GM18508 (cell line): ENCODE measurements around the gene AK1.

Experiments used
- ATAC-seq: cut with Tn5 transposase; IDR thresholded peaks from one replicate; pipeline ENCODE4 v1.9.1; 2021; ENCODE audit warnings: moderate number of reproducible peaks; ENCODE audit not compliant: insufficient read depth, unreplicated experiment

Gene AK1

DNA sequence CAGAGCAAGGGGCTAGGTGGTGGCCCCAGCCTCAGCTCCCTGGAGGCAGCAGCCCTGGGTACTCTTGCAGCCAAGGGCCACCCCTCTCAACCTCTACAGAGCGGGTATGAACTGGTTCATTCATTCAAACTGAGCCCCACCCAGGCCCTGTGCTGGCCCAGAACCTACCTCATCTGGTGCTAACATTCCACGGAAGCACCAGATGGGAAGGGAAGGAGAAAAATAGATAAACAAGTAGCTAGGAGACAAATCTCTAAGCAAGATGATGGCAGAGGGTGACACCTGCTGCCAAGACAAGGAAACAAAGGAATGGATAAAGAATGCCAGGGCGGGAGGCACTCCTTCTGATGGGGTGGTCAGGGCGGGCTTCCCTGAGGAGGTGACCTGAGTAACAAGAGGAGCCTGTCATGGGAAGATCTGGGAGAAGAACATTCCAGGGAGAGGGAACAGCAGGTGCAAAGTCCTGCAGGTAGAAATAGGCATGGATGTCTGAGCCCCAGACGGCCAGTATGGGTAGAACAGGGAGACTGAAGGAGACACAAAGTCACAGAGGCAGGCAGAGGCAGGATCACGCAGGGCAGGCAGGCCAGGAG is 33.2 kb upstream of the AK1 start:
- no peak for ATAC-seq

DNA sequence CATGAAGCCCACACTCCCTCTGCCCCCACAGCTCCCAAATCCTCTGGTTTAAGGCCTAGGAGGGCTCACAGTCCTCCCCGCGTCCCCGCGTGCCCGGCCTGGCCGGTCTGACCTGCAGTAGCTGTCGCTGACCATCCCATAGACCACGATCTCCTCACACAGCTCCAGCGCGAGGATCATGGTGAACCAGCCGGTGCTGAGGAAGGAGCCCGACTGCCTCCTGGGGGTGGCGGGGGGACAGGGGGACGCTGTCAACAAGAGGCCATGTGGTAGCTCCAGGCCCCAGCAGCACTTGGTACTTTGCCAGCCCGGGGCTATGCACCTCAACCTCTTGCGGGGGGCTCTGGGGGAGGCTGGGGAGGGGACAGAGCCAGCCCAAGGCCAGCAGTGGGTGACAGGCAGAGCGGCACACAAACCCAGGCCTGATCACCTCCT is 32.4 kb upstream of the AK1 start:
- no peak for ATAC-seq

DNA sequence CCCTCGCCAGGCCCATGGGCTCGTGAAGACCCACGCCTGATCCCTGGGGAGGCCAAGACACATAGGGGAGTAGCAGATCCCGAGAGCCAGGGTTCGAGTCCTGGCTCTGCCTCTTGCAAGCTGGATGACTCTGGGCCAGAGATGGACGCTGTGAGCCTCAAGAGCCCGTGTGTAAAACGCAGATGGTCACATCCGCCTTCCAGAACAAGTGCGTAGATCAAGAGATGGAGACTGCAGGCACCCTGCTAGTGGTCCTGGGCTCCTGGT is 31.1 kb upstream of the AK1 start:
- ATAC-seq, result no peak

DNA sequence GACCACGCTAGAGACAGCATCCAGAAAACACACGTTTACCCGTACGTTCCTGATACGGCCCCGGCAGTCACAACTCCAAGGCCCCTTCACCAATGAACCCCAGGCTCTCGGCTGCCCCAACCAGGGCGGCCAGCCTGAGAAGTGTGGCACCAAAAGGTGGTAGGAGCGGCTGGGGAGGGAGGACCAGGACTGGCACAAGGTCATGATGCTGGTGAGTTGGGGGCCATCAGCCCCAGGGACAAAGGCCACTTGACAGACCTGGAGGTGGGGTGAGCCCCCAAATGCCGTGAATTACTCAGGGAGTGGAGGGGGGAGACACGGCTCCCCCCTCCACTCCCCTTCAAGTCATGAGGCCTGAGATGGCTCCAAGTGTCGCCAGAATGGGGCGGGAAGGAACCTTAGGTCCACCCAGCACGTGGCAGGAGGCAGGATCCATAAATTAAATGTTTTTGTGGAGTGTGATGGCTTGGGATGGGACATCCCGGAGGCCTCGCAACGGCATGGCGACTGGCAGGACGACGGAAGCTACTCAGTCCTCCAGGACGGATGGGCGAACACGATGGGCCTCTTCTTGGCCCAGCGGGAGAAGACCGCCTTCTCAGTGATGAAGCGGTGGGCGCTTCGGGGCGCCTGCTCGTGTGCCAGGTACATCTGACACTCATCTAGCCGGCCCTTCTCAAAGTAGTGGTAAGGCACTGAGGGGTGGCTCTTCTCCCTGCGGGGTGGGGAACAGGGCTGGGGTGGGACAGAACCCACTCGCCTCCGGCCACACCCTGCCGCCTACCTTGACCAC is 30.6 kb upstream of the AK1 start:
- ATAC-seq, result no peak

DNA sequence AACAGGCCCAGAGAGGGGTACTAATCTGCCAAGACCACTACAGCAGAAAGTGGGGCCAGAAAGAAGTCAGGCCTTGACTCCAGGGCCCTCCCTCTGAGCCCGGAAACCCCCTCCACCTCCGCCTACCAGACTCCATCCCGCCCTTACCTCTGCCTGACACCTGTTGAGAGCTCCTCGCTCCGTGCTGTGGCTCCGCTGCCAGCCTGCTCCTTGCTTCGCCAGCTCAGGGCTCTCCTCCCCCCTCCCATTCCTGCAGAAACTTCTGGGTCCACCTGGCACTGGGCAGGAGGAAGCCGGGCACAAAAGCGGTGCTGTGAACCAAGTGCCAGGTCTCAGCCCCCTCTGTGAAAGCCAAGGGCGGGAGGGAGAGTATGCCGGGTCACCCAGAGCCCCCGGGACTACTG is 28.3 kb upstream of the AK1 start:
- no peak for ATAC-seq

DNA sequence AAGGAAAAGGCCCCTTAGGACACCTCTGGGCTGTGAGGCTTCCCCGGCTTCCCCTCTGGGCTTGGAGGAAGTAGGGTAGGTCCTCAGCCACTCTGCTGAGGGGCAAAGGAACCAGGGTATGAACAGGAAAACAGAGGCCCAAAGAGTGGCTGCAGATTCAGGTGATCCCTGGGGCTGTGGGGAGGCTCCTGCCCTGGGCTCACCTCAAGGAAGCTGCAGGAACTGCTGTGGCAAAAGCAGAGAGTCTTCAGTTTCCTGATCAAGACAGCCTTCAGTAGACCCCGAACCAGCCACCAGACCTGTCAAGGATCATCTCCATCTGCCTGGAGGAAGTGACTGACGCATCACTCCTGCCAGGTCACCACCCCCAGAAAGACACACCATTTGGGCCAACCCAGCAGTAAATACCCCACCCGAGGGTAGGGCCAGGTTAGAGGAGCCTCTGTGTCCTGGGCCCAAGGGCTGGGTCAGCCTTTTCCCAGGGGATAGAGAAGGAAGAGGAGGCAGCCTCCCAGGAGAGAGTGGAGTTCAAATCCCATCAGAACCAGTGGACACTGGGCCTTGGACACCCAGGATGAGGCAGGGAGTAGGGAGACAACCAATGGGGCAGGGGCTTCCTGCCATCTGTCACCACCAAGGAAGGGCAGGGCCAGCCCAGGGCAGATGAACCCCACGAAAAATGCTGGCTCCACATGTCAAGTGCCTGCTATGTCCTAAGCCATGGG is 27.7 kb upstream of the AK1 start:
- no peak for ATAC-seq

DNA sequence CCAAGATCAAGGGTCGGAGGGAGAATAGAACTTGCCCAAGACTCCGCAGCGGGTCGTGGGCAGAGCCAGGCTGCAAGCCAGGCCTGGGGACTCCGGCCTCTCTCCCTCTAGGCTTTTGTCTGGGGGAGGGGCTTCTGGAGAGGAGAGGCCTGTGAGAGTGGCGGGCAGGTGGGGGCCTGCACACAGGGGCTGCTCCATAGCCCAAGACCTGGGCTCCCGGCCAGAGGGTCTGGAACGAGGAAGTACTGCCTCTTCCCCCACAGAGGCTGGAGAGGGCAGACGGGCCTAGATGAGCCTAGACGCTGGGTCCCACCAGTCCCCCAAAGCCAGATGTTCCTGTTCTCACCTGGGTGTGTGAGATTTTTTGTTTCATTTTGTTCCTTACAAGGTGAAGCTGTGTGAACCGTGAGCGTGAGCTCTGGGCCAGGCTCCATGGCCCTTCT is 27.1 kb upstream of the AK1 start:
- ATAC-seq, result no peak

DNA sequence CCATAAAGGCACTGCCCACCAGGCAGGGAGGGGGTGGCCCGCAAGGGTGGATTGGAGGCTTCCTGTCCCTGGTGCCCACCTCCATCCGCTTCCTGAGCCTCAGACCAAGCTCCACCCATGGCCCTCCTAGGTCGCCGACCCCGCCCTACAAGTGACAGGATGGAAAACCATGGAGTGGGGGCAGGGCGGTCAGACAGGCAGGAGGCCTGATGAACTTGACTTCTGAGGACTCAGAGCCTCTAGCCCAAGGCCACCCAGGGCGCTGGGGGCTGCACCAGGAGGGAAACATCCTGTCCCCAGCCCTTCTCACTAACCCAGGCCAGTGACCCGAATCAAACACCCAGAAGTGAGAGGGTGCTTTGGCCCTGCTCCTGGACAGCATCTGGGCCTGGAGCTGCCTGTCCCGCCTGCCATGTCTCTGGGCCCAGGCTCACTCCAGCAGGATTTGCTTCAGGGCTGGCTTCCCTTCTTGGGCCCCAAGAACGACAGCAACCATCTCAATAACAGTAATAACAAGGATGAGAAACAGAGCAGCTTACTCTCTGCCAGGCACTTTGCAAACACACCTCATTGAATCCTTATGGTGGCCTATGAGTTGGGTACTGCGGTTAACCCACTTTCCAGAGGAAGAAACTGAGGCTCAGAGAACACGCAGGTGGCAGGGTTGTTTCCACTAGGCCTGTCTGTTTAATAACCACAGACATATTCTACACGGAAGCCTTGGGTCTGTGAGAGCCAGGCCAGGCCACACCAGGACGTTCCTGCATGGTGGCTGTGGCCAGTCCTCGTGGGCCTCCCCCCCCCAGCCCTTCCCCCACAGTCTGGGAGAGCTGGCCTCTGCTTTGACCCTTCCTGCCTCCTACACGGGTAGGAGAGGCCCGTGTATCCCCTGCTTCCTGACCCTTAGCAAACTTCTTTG is 26.3 kb upstream of the AK1 start:
- ATAC-seq, result no peak

DNA sequence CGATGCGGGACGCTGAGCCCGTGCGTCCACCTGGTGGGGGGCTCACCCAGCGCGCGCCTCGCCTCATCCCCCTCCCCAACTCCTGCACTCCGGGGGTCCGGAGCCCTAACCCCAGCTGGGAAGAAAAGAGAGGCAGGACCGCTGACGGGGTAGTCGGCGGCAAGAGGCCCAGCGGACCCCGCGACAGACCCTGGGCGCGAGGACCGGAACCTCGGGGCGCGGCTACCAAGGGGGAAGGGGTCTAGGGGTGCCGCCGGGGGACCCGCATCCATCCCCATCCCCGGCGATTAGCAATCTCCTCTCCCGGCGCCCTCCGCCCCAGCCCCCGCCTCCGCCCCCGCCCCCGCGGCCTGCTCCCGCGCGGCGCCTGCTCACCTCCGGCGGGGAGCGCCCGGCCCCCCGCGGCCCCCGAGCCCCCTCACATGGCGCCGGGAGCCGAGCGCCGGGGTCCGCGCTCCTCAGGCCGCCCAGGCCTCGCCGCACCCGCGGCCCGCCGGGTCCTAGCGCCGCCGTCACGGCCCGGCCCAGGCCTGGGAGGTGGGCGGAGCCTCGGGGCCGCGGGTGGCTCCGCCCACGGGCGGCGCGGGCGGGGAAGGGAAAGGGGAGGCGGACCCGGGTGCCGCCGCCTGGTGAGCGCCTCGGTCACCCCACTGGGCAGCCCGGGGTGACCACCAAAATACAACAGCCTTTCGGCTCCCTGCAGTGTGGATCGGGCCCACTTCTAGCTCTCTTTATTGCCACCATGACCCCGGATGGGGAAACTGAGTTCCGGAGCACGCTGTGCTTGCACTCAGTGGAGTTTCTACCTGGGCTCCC is 21.9 kb upstream of the AK1 start, which contains the start of gene ST6GALNAC6:
ST6GALNAC6 (minus strand) TSS at position 476 of the 816 bp plus-strand sequence. CDS start 1,622 bp downstream, outside the sequence.
- no peak for ATAC-seq

DNA sequence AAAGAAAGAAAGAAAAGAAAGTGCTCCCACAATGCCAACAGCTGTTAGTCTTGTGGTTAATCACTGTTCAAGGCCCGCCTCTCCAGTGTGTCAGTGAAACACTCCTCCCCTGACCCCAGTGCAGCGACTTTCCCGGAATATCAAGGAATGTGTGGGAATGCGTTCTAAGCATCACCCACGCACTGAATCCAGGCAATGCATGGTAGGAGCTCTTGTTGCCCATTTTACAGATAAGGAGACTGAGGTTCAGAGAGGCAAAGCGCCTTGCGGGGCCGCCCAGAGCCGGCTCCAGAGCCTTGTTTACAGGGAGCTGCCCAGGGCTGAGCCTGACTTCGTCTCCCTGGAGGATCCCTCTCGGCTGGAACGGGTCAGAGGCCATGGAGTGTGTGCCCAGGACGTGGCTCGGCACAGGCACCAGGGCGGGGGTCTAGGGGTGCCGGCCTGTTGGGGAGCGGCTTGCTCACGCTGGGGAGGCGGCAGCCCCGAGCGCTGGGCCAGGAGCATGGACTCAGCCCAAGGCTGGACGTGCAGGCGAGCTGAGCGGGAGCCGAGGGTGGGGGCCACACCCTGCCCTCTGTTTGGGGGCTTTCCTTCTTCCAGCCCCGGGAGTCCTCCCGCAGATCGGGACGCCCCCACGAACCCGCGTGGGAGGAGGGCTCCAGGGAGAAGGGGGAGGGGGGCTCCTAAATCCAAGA is 21.1 kb upstream of the AK1 start:
- no peak for ATAC-seq

DNA sequence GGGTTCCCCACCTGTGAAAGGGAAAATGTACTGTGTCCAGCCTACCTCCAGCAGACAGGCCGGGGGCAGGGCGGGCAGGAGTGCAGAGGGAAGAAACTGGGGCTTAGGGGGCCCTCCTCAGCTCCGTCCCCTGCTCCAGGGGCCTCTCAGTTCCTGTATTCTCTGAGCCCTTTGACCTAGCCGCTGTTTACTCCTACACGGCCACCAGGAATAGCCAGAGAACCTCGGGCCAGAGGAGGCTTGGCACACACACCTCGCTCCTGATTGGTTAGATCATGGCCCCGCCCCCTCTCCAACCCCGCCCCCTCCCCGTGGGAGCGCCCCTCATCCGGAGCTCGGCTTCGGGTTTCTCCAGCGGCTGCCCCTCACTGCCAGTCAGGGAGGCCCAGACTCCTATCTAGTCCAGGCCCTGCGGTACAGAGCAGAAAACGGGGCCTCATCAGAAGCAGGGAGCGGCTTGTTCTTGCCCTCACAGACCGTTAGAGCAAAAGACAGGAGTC is 19.8 kb upstream of the AK1 start:
- ATAC-seq, result no peak

DNA sequence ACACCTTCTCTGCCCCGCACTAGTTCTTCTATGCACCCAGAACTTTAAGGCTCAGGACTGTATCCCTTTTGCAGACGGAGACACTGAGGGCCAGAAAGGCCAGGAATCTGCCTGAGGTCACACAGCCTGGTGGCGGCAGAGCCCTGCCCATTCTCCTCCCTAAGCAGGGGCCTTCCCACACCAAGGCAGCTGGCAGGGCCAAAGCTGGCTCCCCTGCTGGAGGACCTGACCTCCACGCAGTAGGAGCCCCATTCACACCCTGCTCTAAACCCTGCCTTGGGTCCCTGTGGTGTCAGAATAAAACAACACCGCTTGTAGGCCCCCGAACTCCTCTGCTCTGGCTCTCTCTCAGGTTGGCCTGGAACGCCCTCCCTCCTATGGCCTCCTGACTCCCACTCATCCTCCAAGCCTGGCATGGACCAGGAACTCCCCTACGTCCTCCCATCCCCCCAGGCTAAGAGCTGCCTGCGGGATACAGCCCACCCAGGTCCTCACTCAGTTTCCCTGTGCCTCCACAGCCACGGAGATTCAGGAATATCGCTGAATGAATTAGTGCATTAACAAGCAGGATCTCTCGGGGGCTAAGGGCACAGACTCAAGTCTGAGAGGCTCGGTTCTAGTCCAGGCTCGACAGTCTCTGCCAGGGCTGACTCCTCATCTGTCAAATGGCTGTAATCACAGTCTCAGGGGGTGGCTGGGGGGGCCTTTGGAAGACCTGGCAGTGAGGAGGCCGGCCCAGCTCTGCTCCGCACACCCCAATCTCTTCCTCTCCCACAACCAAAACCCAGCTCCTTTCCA is 19.1 kb upstream of the AK1 start:
- ATAC-seq, result no peak

DNA sequence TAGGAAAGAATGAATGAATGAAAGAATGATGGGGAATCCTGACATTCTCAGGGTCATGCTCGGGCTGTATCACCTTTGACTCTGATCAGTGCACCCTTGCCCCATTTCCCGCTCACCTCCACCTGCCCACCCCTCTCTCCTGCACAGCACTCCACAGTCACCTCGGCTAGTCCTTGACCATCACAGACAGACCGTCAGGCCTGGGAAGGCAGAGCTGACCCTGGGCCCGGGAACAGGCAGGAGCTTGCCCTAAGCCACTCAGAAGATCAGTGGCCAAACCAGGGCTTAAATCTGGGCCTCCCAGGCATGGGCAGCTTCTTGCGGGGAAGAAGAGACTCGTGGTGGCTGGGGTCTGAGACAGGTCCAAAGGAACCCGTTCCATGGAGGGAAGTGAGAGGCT is 18.3 kb upstream of the AK1 start:
- no peak for ATAC-seq

DNA sequence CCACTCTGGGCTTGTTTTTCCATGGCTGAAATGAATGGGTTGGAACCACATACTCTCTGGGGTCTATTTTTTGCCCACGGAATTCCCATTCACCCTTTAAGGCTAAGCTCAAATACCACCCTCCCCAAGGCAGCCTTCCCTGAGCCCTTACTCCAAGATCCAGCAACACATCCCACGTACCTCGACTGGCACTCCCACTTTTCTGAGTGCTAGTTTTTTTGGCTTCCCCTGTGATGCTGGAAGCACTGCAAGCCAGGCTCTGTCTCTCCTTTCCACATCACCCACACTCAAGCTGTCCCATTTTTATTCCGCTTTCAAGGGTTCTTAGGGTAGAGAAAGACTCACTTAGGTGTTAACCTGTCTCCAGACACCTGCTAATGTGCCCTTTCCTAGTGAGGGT is 15.9 kb upstream of the AK1 start:
- no peak for ATAC-seq

DNA sequence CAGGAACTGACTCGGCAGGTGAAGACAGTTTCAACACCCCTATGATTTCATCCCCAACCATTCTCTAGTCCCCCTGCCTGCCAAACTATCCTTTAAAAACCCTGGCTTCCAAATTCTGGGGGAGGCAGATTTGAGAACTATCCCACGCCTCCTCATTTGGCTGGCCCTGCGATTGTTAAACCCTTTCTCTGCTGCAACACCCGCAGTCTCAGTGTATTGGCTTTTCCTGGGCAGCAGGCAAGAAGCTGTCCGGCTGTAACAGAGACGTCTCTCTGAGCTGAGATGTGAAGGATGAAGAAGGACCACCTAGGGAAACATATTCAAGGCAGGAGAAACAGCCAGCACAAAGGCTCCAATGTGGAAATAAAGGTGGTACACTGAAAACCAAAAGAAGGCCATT is 15.4 kb upstream of the AK1 start:
- no peak for ATAC-seq

DNA sequence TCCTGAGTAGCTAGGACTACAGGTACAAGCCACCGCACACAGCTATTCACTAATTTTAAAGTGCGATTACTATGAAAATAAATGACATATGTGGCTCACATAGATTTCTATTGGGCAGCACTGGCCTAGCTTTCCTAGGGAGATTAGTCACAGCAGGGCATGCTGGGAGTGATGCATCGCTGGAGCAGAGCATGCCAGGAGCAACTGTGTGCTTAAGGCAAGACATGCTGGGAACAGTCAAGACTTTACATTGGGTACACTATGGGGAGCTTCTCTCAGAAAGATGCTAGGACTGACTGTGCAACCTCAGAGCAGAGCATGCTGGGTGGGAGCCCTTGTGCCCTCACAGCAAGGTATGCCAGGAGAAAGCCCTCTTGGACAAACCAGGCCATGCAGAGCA is 12.6 kb upstream of the AK1 start:
- ATAC-seq, result no peak

DNA sequence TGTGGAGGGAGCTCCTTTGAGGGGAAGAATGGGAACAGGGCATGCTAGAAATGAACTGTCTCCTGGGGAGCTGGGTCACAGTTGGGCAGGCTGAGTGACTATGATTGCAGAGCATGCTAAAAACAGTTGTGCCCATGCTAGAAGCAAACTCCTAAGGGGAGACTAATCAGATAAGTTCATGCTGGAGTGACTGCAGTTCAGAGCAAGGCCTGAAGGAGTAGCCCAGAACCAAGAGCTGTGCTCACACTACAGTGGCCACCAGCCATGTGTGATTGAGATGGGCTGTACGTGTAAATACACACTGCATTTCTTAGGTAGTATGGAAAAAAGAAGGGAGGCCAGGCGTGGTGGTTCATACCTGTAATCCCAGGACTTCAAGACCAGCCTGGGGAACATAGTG is 10.3 kb upstream of the AK1 start:
- ATAC-seq, result no peak

DNA sequence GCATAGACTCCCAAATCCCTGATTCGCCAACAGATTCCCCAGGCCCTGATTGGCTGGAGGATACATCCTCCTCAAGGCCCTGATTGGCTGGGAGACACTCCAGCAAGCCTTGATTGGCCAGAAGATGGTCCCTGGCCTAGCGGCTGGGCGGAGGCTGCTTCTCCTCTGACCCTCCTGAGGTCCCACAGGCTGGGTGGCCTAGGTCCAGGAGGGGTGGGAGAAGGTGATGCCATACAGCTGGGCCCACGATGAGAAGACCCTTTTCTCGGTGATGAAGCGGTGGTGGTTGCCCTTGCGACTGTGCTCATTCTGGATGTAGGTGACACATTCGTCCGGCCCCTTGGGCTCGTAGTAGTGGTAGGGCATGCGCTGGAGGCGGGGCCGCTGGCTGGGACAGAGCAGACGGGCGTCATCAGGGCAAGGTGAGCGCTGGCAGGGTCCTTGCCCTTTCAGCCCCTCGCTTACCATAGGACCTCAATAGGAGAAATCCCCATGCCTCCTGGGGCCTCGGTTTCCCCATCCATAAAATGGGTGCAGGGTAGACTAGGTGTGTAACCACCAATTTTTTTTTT is 9.0 kb upstream of the AK1 start:
- no peak for ATAC-seq
